PC-3 (cell line): ENCODE measurements around the gene OR6V1. TPM values are rescaled to one million over a fixed set of nuclear protein-coding genes. Genes with fewer than 3 reads are reported as not detected.

Experiments
- ATAC-seq: fragments of 200-7000 bp; cut with Tn5 transposase; 2 replicates; pipeline ENCODE4 v1.9.1; 2020; ENCODE audit warnings: mild to moderate bottlenecking, moderate library complexity
- BruUV-seq: library from RNA; stranded (reverse); fragments of 400-500 nt; replicated peaks from 2 replicates; lab custom pipeline; 2021; lab: Mats Ljungman, UMichigan
- CTCF ChIA-PET: fragments of 300-600 bp; sonication (Branson Sonifier 250); formaldehyde crosslinking; loops from one replicate; lab custom pipeline; 2022; ENCODE audit warnings: antibody characterized with exemption; lab: Charles Lee
- POLR2A ChIA-PET: fragments of 300-600 bp; sonication (Branson Sonifier 250); formaldehyde crosslinking; loops from one replicate; lab custom pipeline; 2022; ENCODE audit warnings: antibody characterized with exemption; ENCODE audit not compliant: unreplicated experiment; lab: Charles Lee
- DNase-seq: peaks from one replicate; pipeline ENCODE4 v3.0.0-alpha.2; 2015
- H2AFZ ChIP-seq: fragments of 300-600 bp; sonication (generic); 2 replicates; pipeline ENCODE4 v1.6.0; 2016; ENCODE audit warnings: antibody characterized with exemption, low read length
- H3F3A ChIP-seq: fragments of 300-600 bp; sonication (generic); one replicate; pipeline ENCODE4 v1.6.0; 2017; ENCODE audit warnings: antibody characterized with exemption, low read length, control low read depth, mild to moderate bottlenecking; ENCODE audit not compliant: unreplicated experiment
- H3K27ac ChIP-seq: fragments of 300-600 bp; sonication (generic); 2 replicates; pipeline ENCODE4 v1.5.1; 2016; ENCODE audit warnings: mild to moderate bottlenecking, low read length
- H3K27me3 ChIP-seq: fragments of 300-600 bp; sonication (generic); 2 replicates; pipeline ENCODE4 v1.6.1; 2016; ENCODE audit warnings: low read length, mixed read lengths
- H3K36me3 ChIP-seq: fragments of 300-600 bp; sonication (generic); 2 replicates; pipeline ENCODE4 v1.6.1; 2016; ENCODE audit warnings: low read depth, mixed run types, low read length, mixed read lengths
- H3K4me1 ChIP-seq: fragments of 300-600 bp; sonication (generic); 2 replicates; pipeline ENCODE4 v1.5.1; 2016; ENCODE audit warnings: low read length; ENCODE audit not compliant: insufficient read depth
- H3K4me2 ChIP-seq: fragments of 300-600 bp; sonication (generic); 2 replicates; pipeline ENCODE4 v1.6.0; 2016; ENCODE audit warnings: low read length
- H3K4me3 ChIP-seq: fragments of 300-600 bp; sonication (generic); 2 replicates; pipeline ENCODE4 v1.5.1; 2016; ENCODE audit warnings: mild to moderate bottlenecking, low read length, mixed read lengths
- H3K79me2 ChIP-seq: fragments of 300-600 bp; sonication (generic); 2 replicates; pipeline ENCODE4 v1.6.1; 2017; ENCODE audit warnings: low read length, mixed read lengths
- H3K9ac ChIP-seq: fragments of 300-600 bp; sonication (generic); 2 replicates; pipeline ENCODE4 v1.6.0; 2016; ENCODE audit warnings: mild to moderate bottlenecking, low read length
- H3K9me2 ChIP-seq: fragments of 300-600 bp; sonication (generic); replicated peaks from 2 replicates; pipeline ENCODE4 v1.6.1; 2016; ENCODE audit warnings: mixed run types, low read length, mixed read lengths
- H3K9me3 ChIP-seq: fragments of 300-600 bp; sonication (generic); 2 replicates; pipeline ENCODE4 v1.6.1; 2016; ENCODE audit warnings: low read length, mixed read lengths
- H4K20me1 ChIP-seq: fragments of 300-600 bp; sonication (generic); 2 replicates; pipeline ENCODE4 v1.6.1; 2016; ENCODE audit warnings: low read length, mixed read lengths
- CTCF ChIP-seq: fragments of 300-600 bp; sonication (generic); conservative IDR thresholded peaks from 2 replicates; pipeline ENCODE4 v1.5.1; 2017; ENCODE audit warnings: antibody characterized with exemption, low read depth, mild to moderate bottlenecking, low read length
- EZH2 ChIP-seq: fragments of 300-600 bp; sonication (generic); IDR thresholded peaks from one replicate; pipeline ENCODE4 v1.6.1; 2017; ENCODE audit warnings: antibody characterized with exemption, mild to moderate bottlenecking, low read length; ENCODE audit not compliant: unreplicated experiment
- EZH2phosphoT487 ChIP-seq: fragments of 300-600 bp; sonication (generic); IDR thresholded peaks from 2 replicates; pipeline ENCODE4 v1.6.1; 2018; ENCODE audit warnings: mild to moderate bottlenecking, antibody characterized with exemption, low read length, borderline replicate concordance
- intact Hi-C: fragments of 100-400 bp; cut with micrococcal nuclease; formaldehyde crosslinking; loops from 2 replicates; pipeline ENCODE4 v1.9.0; 2023
- total RNA-seq: library from RNA; depleted of rRNA; stranded (reverse); fragments of >200 nt; gene quantifications from 2 replicates; pipeline ENCODE4 v1.2.3, GENCODE V29; 2014

OR6V1 gene
- total RNA-seq, 1 experiment from 2014 or later: not detected

- no peaks in the 10 kb centered on the region for H4K20me1 ChIP-seq
- peaks cover 3% of the 10 kb centered on the region for H3F3A ChIP-seq
- no peak overlapping the region for H3K4me2 ChIP-seq
- no peaks in the 10 kb centered on the region for H3K79me2 ChIP-seq
- no peak overlapping the region for H3K9ac ChIP-seq
- 0 out of 2 replicates have a peak, but pooled peaks cover 6% of the 10 kb centered on the region for H3K27me3 ChIP-seq
- H3K4me3 ChIP-seq: no peak overlapping the region
- no TSS peak for BruUV-seq
- no peaks in the 10 kb centered on the region for H3K9me2 ChIP-seq
- no peak overlapping the region for H2AFZ ChIP-seq
- H3K9me3 ChIP-seq: no peaks in the 10 kb centered on the region
- H3K4me1 ChIP-seq: peaks cover 15% of the 10 kb centered on the region
- CTCF ChIA-PET: interaction anchor here (0.5 kb wide), 1 partner anchor 206 kb away, joined by 3 read pairs; no protein-coding TSS in a partner anchor
- TF ChIP-seq CTCF: no peak
- no peak for TF ChIP-seq EZH2phosphoT487
- TF ChIP-seq EZH2: no peak
- no peak for DNase-seq
- no peak for ATAC-seq
- H3K36me3 ChIP-seq: no peaks in the 10 kb centered on the region
- no peak overlapping the region for H3K27ac ChIP-seq
- POLR2A ChIA-PET: no interaction called here
- intact Hi-C loops: no loop called here
Observed at GRCh38 chr7:143015084-143015483, 37.1 kb upstream of the OR6V1 start.

GRCh38 chr7:143015926-143016490, 36.1 kb upstream of the OR6V1 start:
- Histone ChIP-seq H3K4me2 (no peak overlapping the region), H3K4me1 (peaks cover 15% of the 10 kb centered on the region), H3K9me3 (no peaks in the 10 kb centered on the region), H3F3A (peaks cover 3% of the 10 kb centered on the region), H3K27ac (no peak overlapping the region), H3K4me3 (no peak overlapping the region), H3K36me3 (no peaks in the 10 kb centered on the region), H3K9me2 (no peaks in the 10 kb centered on the region), H3K79me2 (no peaks in the 10 kb centered on the region), H2AFZ (no peak overlapping the region), H3K27me3 (0 out of 2 replicates have a peak, but pooled peaks cover 6% of the 10 kb centered on the region), H3K9ac (no peak overlapping the region), H4K20me1 (no peaks in the 10 kb centered on the region)
- ChIA-PET CTCF (interaction anchor here (1.0 kb wide), 1 partner anchor 199 kb away, joined by 4 read pairs; no protein-coding TSS in a partner anchor), POLR2A (no interaction called here)
- DNase-seq: no peak
- intact Hi-C loops: no loop called here
- no TSS peak for BruUV-seq
- ATAC-seq: no peak
- TF ChIP-seq EZH2phosphoT487 (no peak), CTCF (no peak), EZH2 (no peak)

GRCh38 chr7:143016996-143017395, 35.1 kb upstream of the OR6V1 start:
- POLR2A ChIA-PET: no interaction called here
- ATAC-seq (no peak), DNase-seq (no peak)
- no peak overlapping the region for H2AFZ ChIP-seq
- TF ChIP-seq EZH2phosphoT487 (no peak), EZH2 (no peak), CTCF (no peak)
- H3K79me2 ChIP-seq: no peaks in the 10 kb centered on the region
- no peak overlapping the region for H3K9ac ChIP-seq
- no peak overlapping the region for H3K4me3 ChIP-seq
- H3K27me3 ChIP-seq: 0 out of 2 replicates have a peak, but pooled peaks cover 6% of the 10 kb centered on the region
- no peaks in the 10 kb centered on the region for H4K20me1 ChIP-seq
- CTCF ChIA-PET: interaction anchor here (1.0 kb wide), 1 partner anchor 198 kb away, joined by 4 read pairs; no protein-coding TSS in a partner anchor
- H3K9me2 ChIP-seq: no peaks in the 10 kb centered on the region
- intact Hi-C loops: no loop called here
- peaks cover 3% of the 10 kb centered on the region for H3F3A ChIP-seq
- H3K36me3 ChIP-seq: no peaks in the 10 kb centered on the region
- no peaks in the 10 kb centered on the region for H3K9me3 ChIP-seq
- no TSS peak for BruUV-seq
- H3K4me1 ChIP-seq: peaks cover 15% of the 10 kb centered on the region
- no peak overlapping the region for H3K27ac ChIP-seq
- H3K4me2 ChIP-seq: no peak overlapping the region
